ENCODE data around the gene ITGA2B.
A peak's percentile ranks its signal among the peaks of the same experiment; 100 is the strongest.
"Not testable (repeated sequence)": the region's sequence is repeated elsewhere in the genome, so short reads cannot be mapped to it uniquely, and the experiment has no call there.

ITGA2B gene

DNA sequence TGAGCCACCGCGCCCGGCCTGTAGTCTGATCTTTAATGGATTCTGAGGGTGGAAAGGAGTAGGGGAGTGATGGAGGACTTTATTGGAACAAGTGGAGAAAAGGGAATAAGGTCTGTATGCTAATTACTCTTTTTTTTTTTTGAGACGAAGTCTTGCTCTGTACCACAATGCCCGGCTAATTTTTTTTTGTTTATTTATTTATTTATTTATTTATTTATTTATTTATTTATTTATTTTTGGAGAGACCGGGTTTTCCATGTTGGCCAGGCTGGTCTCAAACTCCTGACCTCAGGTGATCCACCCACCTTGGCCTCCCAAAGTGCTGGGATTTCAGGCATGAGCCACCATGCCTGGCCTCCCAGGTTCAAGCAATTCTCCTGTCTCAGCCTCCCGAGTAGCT is 59.9 kb downstream of the ITGA2B start:
- DNase-seq, result not testable (repeated sequence)

DNA sequence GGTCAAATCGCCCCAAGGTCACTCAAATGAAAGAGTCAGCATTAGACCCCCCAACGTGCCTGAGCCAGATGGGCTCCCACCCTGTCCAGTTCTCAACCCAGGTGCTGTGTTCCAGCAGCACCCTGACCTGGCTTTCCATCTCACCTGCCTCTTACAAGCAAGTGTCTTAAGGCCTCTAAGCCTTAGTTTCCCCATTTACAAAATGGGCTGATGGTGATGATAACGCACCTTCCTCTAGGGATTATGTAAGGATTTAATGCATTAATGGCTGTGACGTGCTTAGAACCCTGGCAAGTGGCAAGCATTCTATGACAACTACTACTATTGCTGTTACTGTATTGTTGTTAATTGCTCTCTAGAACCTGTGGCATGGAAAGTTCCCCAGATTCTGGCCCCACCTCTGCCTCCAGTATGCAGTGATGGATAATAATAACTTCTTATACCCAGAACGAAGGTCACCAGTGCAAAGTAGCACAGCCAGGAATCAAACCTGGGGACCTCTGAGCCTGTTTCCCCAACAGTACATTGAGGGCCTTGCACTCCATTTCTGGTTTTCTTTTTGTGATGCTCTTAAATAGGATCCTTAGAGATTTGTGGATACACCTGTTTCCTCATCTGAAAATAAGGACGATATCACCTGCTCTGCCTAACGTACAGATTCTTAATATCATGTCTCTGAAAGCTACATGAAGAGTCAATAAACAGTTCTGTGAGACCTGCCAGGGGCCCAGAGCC is 61.6 kb downstream of the ITGA2B start:
- no peak for DNase-seq

DNA sequence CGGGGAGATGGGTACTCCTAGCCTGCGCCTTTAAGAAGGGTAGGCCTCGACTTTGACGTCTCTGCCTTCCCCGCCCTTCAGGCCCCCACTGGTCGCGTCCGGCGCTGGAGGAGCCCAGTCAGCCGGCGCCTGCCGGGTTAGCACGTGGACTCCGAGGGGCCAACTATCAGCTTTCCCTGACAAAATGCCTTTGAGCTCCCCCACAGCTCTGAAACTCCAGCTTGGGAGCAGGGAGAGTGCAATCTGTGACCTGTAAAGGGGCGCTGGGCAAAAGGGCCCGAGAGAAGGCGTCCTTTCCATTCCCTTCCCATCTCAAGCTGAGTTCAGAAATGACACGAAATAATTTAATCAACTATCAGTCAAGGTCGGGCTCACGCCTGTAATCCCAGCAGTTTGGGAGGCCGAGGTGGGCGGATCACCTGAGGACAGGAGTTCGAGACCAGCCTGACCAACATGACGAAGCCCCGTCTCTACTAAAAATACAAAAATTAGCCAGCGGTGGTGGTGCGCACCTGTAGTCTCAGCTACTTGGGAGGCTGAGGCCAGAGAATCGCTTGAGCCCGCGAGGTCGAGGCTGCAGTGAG is 62.5 kb downstream of the ITGA2B start:
- DNase-seq, result peak; percentile 98

DNA sequence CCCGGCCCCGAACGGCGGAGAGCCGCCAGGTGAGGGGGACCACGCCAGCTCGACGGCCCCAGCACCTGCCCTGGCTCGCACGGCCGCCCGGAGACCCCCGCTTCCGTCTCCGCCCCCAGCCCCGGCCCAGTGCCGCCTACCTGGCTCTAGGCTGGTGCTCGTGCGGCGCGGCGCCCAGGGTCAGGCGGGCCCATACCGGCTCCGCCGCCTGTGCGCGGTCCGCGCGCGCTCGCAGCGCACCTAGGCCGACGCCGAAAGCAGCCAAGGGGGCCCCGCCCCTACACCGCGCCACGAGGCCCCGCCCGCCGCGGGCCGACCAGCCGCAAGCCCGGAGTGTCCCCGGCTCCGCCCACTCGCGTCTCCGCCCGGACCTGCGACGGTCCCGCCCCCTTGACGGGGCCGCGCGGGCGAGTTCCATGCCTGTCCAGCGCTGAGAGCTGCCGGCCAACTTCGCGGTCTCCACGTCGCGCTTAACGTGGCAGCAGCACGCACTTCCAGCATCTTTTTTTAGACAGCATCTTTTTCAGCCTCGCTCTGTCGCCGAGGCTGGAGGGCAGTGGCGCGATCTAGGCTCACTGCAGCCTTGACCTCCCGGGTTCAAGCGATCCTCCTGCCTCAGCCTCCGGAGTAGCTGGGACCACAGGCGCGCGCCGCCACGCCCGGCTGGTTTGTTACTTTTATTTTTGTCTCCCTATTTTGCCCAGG is 64.7 kb downstream of the ITGA2B start, which contains the start of gene SLC25A39:
Gene SLC25A39 (minus strand): TSS at position 253 of the 705 bp plus-strand sequence. CDS start 1,261 bp downstream, outside the sequence.
- peak; percentile 93 for DNase-seq

DNA sequence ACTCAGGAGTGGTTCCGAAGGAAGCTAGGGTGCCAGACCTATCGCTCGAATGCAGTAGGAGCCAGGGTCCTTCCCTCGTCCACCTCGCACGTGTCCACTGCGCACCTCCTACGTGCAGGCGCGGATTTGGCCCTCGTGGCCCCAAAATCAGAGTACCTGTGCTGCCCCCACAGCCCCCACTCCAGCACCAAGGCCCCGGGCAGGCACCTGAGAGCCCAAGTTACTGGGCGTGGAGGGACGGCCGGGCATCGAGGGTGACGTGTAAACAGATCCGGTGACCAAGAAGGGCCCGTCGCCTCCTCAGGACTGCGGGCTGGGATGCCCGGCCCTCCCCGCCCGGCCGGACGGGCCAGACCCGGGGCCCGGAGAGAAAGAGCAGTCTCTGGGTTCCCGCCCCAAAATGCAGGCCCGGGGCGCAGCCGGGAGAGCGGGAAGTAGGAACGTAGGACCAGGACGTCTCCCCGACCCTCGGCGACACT is 65.3 kb downstream of the ITGA2B start:
- no peak for DNase-seq

DNA sequence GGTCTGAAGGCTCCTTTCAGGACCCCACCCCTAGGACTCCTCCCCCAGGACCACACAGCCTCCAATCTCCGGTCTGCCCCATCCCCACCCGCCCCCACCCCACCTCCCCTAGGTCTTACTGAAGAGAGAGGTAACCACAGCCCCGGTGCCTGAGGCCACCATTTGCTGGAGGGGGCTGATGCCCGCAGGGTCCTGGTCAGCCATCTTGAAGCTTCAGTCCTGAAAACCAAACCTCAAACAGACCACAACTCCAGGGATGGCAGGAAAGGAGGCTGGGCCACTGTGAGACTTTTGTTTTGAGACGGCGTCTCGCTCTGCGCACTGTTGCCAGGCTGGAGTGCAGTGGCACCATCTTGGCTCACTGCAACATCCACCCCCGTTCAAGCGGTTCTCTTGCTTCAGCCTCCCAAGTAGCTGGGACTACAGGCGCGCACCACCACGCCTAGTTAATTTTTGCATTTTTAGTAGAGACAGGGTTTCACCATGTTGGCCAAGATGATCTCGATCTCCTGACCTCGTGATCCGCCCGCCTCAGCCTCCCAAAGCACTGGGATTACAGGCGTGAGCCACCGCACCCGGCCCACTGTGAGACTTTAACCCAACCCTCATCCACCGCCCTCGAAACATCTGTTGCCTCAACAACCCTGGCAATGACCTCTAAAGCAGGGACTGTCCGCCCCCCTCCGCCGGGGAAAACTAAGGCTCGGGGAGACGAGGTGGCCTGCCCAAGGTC is 65.9 kb downstream of the ITGA2B start:
- DNase-seq, result no peak

DNA sequence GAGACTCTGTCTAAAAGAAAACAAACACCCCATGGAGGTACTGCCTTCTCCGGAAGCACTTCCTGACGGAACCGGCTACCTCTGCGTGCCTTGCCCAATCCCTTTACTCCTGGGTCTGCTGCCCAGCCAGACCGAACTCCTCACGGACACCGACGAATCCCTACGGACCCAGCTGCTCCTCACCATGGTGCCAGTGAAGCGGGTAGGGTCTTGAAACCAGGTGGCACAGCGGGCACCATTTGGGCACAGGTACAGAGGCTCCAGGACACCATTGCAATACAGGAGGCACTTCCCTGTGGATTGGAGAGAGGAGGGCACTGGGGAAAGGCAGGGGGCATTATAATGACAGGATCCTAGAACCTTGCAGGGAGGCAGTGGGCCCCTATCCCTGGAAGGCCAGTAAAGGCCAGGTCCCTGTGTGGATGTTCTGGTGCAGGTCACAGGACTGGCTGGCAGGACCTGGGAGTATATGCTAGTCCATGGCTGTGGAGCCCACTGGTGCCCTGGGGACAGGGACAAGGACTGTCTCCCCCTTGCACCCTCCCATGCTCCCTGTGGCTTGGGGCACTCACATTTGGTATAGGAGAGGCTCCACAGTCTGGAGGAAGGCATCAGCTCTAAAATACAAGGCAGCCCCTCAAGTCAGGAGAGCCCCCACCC is 67.1 kb downstream of the ITGA2B start:
- no peak for DNase-seq
